Brain pericyte (primary cell): Measurements from ENCODE around the gene PARG.
"Not testable (repeated sequence)": the region's sequence is repeated elsewhere in the genome, so short reads cannot be mapped to it uniquely, and the experiment has no call there.

Source experiments
- DNase-seq: peaks from one replicate; pipeline ENCODE4 v3.0.0-alpha.2; 2012; ENCODE audit warnings: low read depth, low spot score

The PARG gene

DNA sequence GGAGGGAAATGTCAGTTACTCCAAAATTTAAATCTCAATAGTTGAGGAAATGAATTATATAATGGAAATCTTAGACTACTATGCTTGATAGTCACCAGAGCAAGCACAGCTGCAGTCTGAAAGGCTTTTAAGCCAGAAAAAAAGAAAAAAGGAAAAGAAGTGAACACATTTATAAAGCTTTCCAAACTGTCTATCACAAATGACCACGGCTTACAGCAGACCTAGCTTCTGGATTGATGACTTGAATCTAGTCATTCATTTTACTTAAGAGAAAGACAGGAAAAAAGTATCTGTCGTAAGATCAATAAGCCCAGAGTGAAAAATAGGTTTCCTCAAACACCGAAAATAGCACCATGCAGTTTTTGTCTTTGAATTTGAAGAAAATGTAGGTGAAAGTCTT, 111.8 kb downstream of the PARG start:
- no peak for DNase-seq

DNA sequence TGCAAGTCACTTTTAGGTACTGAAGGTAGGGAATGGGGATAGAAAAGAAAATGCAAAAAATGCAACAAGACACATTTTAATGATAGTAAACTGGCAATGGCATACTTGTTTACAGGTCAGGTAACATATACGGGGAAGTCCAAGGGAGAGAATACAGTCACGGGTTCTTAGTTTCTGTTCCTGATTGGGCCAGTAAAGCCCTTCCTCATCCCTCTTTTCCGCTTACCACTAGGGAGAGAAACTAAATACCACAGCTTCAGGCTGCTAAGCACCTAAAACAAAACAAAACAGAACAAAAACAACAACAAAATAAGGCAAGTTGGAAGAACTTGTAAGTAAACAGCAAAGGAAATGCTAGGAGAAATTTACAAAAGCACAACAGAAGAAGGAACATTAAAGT, 114.5 kb downstream of the PARG start:
- no peak for DNase-seq

DNA sequence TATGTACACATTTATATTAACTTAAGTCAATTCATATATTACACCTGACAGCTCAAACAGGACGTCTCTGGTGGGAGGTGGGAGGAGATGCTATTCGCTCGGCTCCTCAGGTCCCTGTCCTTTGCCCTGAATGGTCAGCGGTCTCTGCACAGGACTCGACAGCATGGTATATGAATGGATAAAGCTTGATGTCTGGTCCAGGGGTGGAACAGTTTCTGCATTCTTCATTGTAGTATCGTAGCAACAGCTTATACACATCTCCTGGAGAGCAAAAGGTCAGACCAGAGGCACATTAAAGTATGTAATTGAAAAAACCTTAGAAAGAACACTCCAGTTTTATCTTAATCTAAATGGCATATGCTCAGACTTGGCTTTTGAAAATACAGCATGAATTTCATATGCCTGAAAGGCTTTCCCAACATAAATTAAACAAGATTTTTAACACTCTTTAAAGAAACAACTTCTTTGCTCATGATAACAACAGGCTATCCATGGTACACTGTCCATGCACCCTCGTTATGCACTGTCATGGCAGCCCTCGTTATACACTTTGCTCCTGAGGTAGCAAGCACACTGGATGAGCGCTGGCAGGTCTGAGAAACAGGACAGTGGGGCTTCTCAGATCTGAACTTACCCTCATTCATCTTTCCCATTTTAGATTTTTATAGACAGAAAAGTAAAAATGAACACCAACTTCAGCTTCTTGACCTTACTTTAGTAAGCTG, 122.4 kb downstream of the PARG start:
- no peak for DNase-seq

DNA sequence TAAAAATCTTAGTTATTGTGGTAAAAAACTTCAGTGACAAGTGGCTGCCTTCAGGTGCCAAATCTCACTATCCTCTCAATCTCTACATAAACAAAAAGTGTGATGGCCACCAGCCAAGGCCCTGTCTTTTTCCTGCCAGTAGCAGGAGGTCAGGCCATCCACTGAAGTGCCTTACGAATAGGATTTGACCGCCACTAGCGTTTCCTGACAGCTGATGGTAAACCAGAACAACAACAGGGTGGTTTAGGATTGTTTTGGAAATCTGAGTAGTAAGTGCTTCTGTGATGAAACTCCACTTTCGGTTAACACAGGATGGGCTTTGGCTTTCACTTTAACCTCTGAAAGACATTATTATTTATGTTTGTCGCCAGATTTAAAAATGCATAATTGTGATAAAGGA, 124.0 kb downstream of the PARG start:
- DNase-seq, result no peak

DNA sequence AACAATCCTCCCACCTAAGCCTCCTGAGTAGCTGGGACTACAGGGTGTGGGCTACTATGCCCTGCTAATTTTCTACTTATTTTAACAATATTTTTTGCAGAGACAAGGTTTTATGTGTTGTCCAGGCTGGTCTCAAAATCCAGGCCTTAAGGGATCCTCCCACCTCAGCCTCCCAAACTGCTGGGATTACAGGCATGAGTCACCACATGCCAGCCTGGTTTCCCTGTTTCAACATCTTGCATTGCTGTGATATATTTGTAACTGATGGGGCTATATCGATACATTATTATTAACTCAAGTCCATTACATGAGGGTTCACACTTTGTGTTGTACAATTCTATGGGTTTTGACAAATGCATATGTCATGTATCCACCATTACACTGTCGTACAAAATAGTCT, 137.8 kb downstream of the PARG start:
- DNase-seq, result no peak

DNA sequence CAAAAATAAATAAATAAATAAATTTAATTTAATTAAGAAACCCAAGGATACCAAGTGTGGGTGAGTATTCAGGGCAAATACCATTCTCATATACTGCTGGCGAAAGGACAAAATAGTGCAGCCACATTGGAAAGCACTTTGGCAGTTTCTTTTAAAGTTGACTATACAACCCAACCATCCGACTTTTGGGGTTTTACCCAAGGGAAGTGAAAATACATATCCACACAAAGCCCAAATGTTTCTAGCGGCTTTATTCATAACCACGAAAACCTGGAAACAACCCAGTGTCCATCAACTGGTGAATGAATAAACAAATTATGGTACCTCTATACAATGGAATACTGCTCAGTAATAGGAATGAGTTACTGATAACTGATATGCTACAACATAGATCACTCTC, 143.6 kb downstream of the PARG start:
- DNase-seq, result no peak

DNA sequence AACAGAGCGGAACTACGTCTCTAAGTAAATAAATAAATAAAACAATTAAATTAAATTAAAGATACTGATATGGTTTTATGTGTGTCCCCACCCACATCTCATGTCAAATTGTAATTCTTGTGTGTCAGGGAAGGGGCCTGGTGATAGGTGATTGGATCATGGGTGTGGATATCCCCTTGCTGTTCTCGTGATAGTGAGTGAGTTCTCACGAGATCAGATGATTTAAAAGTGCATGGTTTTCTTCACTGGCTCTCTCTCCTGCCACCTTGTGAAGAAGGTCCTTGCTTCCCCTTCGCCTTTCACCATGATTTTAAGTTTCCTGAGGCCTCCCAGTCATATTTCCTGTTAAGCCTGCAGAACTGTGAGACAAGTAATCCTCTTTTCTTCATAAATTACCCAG, 150.7 kb downstream of the PARG start:
- no peak for DNase-seq

DNA sequence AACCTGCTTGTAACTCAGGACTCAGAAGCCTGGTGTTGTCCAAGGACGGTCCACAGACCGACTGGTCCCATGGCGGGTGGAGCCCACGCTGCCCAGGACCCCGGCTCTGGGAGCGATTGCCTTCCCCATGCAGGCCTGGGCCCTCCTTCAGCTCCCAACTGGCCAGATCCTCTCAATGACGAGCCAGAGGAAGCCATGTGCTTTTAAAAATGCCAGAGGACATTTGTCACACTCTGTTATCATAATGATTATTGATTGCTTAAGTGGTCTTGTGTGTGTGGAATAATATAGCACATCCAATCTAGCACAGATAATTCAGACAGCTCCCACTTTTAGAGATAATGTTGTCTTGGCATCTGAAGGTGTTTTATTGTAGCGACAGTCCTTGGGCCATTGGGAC, 157.1 kb downstream of the PARG start:
- DNase-seq, result no peak

DNA sequence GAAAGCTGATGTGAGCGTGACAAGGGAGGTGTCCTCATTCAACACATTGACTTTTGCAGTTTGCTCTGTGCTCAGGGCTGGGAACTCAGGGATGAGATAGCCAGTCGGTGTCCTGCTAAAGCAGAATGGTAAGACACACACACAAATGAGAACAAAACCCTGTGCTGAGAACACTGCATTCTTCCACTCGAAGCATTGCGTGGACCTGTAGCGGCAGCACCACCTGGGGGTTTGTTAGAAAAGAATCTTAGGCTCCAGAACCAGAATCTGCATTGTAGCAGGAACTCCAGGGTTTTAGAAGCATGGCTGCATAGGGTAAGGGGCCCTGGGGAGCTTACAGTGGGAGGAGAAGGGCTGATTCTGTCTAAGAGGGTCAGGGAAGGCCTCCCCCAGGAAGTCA, 158.2 kb downstream of the PARG start:
- DNase-seq, result no peak

DNA sequence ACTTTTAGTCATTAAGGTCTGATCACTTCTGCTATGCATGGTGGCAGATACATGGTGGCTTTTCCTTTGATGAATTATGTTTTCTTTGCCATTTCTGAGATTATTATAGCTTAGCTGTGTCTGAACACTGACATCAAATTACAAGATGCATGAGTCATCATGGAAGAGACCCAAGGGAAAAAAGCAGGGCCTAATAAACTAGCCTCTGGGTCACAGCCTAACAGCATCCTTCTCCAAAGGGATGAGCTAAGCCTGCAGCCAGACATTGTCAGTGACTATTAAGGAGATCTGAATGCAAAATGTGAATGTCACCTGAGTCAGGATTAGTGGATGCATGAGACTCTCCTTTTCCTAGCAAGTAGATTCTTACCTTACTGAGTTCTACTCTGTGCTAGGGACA, 160.6 kb downstream of the PARG start:
- DNase-seq, result no peak

DNA sequence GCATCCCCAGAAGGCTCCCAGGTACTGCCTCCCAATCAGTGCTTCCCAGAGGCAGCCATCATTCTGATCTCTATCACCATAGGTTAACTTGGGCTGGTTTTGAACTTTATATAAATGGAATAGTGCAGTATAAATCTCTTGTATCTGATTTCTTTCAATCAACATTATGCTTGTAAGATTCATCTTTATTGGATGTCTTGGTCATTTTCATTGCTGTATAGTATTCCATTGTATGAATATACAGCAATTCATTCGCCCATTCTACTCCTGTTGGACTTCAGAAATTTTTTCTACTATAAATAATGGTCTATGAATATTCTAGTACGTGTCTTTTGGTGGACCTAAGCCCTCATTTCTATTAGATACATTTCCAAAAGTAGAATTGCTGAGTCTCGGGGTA, 163.6 kb downstream of the PARG start:
- no peak for DNase-seq

DNA sequence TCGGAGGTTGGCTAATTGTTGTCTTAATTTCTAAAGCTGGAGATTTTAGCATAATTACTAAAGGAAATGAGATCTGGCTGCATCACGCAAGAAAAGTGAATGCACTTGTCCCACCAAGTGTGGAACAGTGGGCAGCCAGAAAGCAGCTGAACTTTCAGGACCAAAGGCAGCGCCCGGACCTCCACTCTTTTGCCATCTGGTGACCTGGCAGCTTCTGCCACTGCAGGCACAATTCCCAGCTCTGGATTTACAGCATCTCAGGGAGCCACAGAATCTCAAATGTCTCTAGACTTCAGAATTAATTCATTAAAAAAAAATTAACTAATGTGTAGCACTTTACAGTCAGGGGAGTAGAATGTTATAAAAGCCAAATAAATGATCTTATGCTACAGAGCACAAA, 165.0 kb downstream of the PARG start:
- DNase-seq, result no peak

DNA sequence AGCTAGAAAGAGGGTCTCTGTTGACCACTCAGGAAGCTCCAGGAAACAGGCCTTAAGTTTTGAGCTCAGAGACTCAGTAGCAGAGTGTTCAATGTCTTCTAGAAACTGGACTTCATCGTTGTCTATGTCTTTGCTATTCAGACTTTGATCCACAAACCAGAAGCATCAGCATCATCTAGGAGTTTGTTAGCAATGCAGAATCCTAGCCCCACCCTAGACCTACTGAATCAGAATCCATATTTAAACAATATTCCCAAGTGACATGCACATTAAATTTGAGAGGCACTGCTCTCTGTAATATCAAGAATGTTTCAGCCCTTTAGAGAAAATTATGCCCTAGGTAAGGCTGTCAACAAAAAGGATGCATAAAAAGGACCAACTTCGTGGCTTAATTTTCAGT, 166.8 kb downstream of the PARG start:
- no peak for DNase-seq

DNA sequence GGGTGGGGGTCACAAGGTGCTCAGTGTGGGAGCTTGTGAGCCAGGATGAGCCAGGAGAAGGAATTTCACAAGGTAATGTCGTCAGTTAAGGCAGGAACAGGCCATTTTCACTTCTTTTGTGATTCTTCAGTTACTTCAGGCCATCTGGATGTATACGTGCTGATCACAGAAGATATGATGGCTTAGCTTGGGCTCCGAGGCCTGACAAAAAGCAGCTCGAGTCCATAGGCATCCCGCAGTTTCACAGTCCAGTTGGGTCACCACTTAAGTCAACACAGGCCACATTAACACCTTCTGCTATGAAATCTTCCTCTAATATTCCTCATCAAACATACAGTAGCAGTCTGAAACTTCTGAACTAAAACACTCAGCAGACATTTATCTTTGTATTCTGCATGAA, 168.9 kb downstream of the PARG start:
- DNase-seq, result not testable (repeated sequence)

DNA sequence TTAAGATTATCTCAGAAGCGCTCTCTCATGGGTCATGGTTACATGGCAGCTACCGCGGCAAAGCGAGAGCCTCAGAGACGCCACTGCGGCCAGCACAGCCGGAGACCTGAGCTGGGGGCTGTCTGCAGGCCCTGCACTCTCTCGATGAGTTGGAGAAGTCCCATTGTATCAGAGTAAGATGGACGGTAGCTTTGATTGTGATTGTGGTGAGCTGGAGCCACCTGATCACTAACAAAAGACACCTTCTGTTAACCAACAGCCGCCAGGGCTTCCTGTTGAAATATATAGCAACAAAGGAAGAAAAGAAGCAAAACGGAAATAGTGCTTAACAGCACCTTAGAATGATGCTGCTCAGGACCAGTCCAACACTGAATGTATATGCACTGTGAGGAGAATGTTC, 170.8 kb downstream of the PARG start:
- DNase-seq, result not testable (repeated sequence)

DNA sequence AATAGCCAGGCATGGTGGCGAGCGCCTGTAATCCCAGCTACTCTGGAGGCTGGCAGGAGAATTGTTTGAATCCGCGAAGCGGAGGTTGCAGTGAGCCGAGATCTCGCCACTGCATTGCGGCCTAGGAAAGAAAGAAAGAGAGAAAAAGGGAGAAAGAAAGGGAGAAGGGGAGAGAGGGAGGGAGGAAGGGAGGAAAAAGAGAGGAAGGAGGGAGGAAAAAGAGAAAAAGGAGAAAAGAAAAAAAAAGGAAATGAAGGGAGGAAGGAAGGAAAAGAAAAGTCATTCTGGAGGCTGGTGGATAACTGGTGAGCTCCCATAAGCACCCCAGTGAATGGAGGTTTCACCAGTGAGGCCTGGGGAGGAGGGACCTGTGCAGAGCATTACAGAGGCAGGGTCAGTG, 172.1 kb downstream of the PARG start:
- no peak for DNase-seq

DNA sequence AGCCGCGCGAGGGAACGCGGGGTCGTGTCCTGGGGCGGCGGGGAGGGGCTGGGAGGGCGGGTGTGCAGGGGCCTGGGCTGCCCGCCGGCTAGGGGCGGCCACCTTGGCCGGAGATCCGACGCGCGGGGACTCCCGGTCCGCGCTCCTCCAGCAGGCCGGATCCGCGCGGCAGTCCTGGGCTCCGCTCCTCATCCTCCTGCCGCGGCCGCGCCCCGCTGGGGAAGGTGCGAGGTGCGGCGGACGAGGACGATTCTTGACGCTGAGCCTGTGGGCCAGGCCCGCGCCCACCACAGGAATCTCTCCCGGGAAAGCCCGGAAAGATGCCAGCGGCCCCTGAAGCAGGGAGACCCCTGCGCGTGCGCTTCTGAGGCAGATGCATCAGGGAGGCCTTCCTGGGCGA, 173.1 kb downstream of the PARG start:
- no peak for DNase-seq

DNA sequence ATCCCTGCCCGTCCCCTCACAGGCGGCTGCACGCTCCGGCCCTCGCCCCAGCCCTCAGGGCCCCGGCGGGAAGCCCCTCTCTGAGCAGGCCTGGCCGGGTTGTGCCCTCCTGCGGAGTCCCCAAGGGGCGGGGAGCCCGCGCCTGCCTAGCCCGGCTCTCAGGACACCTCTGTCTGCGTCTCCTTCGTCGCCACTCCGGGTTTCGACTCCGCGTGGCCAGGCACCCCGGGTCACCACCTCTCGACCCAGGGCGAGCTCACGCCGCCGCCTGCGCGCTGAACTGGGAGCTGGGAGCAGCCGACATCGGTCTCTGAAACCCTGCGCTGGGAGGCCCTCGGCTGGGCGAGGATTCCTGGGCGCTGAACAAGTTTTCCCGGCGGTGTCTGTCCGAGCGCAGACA, 173.5 kb downstream of the PARG start:
- DNase-seq, result no peak
